GM12892 (cell line): ENCODE results near the gene FRG2B. TPM values are rescaled to one million over a fixed set of nuclear protein-coding genes. Genes with fewer than 3 reads are reported as not detected.
"Not testable (repeated sequence)": the region's sequence is repeated elsewhere in the genome, so short reads cannot be mapped to it uniquely, and the experiment has no call there.

Source experiments
- DNase-seq: peaks from one replicate; pipeline ENCODE4 v3.0.0; 2011; ENCODE audit not compliant: insufficient read length
- FAIRE-seq: peaks from 2 replicates; lab custom pipeline; 2011; peaks lifted over from hg19 to GRCh38; lab: Jason Lieb, UNC
- POLR2A ChIP-seq: IDR thresholded peaks from 2 replicates; pipeline ENCODE4 v1.6.1; 2011; ENCODE audit warnings: low read depth, low read length, control low read depth
- POLR2AphosphoS5 ChIP-seq: IDR thresholded peaks from 2 replicates; pipeline ENCODE4 v1.6.1; 2011; ENCODE audit warnings: low read depth, low read length, control low read depth
- TAF1 ChIP-seq: IDR thresholded peaks from 2 replicates; pipeline ENCODE4 v1.6.1; 2011; ENCODE audit warnings: low read depth, mild to moderate bottlenecking, control low read depth, low read length, borderline replicate concordance
- polyA plus RNA-seq: library from polyadenylated mRNA; unstranded; fragments of >200 nt; gene quantifications from one replicate; pipeline ENCODE4 v1.2.1, GENCODE V29; 2012; ENCODE audit warnings: missing spikeins, inconsistent platforms; ENCODE audit not compliant: missing spikeins

FRG2B gene
- polyA plus RNA-seq: not detected

GRCh38 chr10:133626695-133627094, at the start of gene FRG2B:
FRG2B (minus strand) TSS chr10:133626795; CDS start chr10:133626742, 53 bp downstream.
- not testable (repeated sequence) for FAIRE-seq, DNase-seq

GRCh38 chr10:133667446-133667845, 40.9 kb upstream of the FRG2B start:
- not testable (repeated sequence) for FAIRE-seq, DNase-seq

- not testable (repeated sequence) for DNase-seq, FAIRE-seq
Observed at GRCh38 chr10:133663544-133664160, 37.1 kb upstream of the FRG2B start.

- FAIRE-seq, DNase-seq: not testable (repeated sequence)
Observed at GRCh38 chr10:133661122-133661521, 34.5 kb upstream of the FRG2B start.

- FAIRE-seq, DNase-seq: not testable (repeated sequence)
Observed at GRCh38 chr10:133660516-133660915, 33.9 kb upstream of the FRG2B start.

- FAIRE-seq, DNase-seq: not testable (repeated sequence)
Observed at GRCh38 chr10:133657276-133657675, 30.7 kb upstream of the FRG2B start.

- not testable (repeated sequence) for FAIRE-seq, DNase-seq
Observed at GRCh38 chr10:133648872-133649455, 22.4 kb upstream of the FRG2B start.

- FAIRE-seq, DNase-seq: not testable (repeated sequence)
Observed at GRCh38 chr10:133647075-133647748, 20.6 kb upstream of the FRG2B start.

GRCh38 chr10:133637846-133638235, 11.2 kb upstream of the FRG2B start:
- FAIRE-seq, DNase-seq: not testable (repeated sequence)

- FAIRE-seq, DNase-seq: not testable (repeated sequence)
Observed at GRCh38 chr10:133637202-133637845, 10.7 kb upstream of the FRG2B start.

GRCh38 chr10:133630723-133631249, 4.2 kb upstream of the FRG2B start:
- not testable (repeated sequence) for DNase-seq, FAIRE-seq

GRCh38 chr10:133622544-133622943, 4.1 kb downstream of the FRG2B start:
- not testable (repeated sequence) for DNase-seq, FAIRE-seq

- DNase-seq (no peak), FAIRE-seq (no peak)
- TF ChIP-seq POLR2AphosphoS5 (no peak), POLR2A (no peak), TAF1 (no peak)
Observed at GRCh38 chr10:133618851-133619250, 7.7 kb downstream of the FRG2B start.

GRCh38 chr10:133617196-133617595, 9.4 kb downstream of the FRG2B start:
- DNase-seq (no peak), FAIRE-seq (no peak)
- TF ChIP-seq TAF1 (no peak), POLR2A (no peak), POLR2AphosphoS5 (no peak)
